Neutrophil (primary cell): Measurements from ENCODE around the gene RABEP1.

ENCODE experiments used
- H3K27ac ChIP-seq: fragments of 200-600 bp; sonication (generic); 2 replicates; pipeline ENCODE4 v1.5.1; 2016; ENCODE audit warnings: mild to moderate bottlenecking, moderate library complexity
- H3K27me3 ChIP-seq: fragments of 200-600 bp; sonication (generic); 2 replicates; pipeline ENCODE4 v1.6.0; 2016; ENCODE audit warnings: mild to moderate bottlenecking
- H3K36me3 ChIP-seq: fragments of 200-600 bp; sonication (generic); 2 replicates; pipeline ENCODE4 v1.5.1; 2017
- H3K4me1 ChIP-seq, 2 experiments: fragments of 200-600 bp in 1 of 2; sonication (generic) in 1 of 2; 1 replicate in 1 of 2; 2 replicates in 1 of 2; pipeline versions ENCODE4 v1.5.1 to v1.6.1; 2013 to 2016; ENCODE audit warnings: low read depth in 1 of 2, low read length in 1 of 2, mild to moderate bottlenecking in 1 of 2, moderate library complexity in 1 of 2; ENCODE audit not compliant: control insufficient read depth in 1 of 2, insufficient read depth in 1 of 2
- H3K4me3 ChIP-seq, 2 experiments: fragments of 200-600 bp in 1 of 2; sonication (generic) in 1 of 2; 1 replicate in 1 of 2; 2 replicates in 1 of 2; pipeline ENCODE4 v1.5.1; 2013 to 2016; ENCODE audit warnings: low read depth in 1 of 2, low read length in 1 of 2, mild to moderate bottlenecking in 1 of 2, moderate library complexity in 1 of 2
- H3K9me3 ChIP-seq: fragments of 200-600 bp; sonication (generic); 2 replicates; pipeline ENCODE4 v1.5.1; 2016
- TF ChIP-seq, protein P1 (sequence below): fragments of 200-600 bp; sonication (generic); IDR thresholded peaks from 2 replicates; pipeline ENCODE4 v1.5.1; 2016; ENCODE audit warnings: antibody characterized with exemption

Gene RABEP1

GRCh38 chr17:5434984-5435383 is 152.9 kb downstream of the RABEP1 start:
- TF ChIP-seq, protein P1, sequence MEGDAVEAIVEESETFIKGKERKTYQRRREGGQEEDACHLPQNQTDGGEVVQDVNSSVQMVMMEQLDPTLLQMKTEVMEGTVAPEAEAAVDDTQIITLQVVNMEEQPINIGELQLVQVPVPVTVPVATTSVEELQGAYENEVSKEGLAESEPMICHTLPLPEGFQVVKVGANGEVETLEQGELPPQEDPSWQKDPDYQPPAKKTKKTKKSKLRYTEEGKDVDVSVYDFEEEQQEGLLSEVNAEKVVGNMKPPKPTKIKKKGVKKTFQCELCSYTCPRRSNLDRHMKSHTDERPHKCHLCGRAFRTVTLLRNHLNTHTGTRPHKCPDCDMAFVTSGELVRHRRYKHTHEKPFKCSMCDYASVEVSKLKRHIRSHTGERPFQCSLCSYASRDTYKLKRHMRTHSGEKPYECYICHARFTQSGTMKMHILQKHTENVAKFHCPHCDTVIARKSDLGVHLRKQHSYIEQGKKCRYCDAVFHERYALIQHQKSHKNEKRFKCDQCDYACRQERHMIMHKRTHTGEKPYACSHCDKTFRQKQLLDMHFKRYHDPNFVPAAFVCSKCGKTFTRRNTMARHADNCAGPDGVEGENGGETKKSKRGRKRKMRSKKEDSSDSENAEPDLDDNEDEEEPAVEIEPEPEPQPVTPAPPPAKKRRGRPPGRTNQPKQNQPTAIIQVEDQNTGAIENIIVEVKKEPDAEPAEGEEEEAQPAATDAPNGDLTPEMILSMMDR = no peak
- H3K27me3 ChIP-seq = no peaks in the 10 kb centered on the region
- no peak overlapping the region for H3K27ac ChIP-seq
- H3K4me1 ChIP-seq = peaks cover 19% of the 10 kb centered on the region in 2 experiments
- H3K4me3 ChIP-seq = no peak overlapping the region
- H3K36me3 ChIP-seq = peaks cover 53% of the 10 kb centered on the region
- H3K9me3 ChIP-seq = no peaks in the 10 kb centered on the region
